ENCODE results near the gene KRT71. TPM values are rescaled to one million over a fixed set of nuclear protein-coding genes. Genes with fewer than 3 reads are reported as not detected.

The KRT71 gene
- total RNA-seq, 1 experiment from 2014 or later: not detected

GRCh38 chr12:52523824-52524223 is 29.1 kb downstream of the KRT71 start (continued):
- TF ChIP-seq ZBTB33 (IDR thresholded peaks at IDR 0.05; ENCODE audit: extremely low read depth, insufficient replicate concordance, low read length) (no peak), FOSL1 (IDR thresholded peaks at IDR 0.05; ENCODE audit: low read depth) (no peak), YY1 (IDR thresholded peaks at IDR 0.05; ENCODE audit: extremely low read depth, insufficient replicate concordance, low read depth, low read length) (no peak), SIN3A (IDR thresholded peaks at IDR 0.05; ENCODE audit: low read depth) (no peak), JUND (IDR thresholded peaks at IDR 0.05) (no peak)

DNA sequence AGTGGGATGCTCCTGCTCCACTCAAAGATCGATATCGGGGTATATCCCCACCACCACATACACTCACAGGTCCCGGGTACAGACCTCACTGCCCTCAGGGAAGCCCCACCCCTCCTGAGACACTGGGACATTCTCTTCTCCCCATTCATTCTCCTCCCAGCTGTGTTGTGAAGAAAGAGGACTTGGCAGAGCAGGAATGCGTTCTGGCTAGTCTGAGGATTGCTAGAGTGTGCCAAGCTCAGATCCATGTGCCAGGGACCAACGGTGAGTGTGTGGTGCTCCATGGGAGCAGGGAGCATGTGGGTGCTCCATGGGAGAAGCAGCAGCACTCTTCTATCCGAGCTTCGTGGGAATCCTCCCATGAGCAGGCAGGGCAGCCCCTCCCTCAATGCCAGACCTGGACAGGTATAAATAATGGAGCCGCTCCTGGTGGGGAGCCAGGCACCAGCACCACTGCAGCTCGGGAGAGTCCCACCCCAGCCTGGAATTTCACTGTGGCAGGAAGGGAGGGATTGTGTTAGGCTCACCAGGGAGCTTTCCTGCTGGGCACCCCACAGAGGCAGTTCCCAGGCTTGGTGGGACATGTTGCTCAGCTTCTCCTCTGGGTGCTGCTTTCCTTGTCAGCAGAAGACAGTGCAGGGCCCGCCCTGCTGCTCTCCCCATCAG is 30.5 kb downstream of the KRT71 start:
- peak overlapping the region; percentile 55 for H3K27ac ChIP-seq (ENCODE audit: low read depth, low read length)
- ChIA-PET RAD21 (ENCODE audit: low non-redundant PET in 1 of 2, low total read pairs in 2 of 2, uncharacterized antibody in 2 of 2, unreplicated experiment in 2 of 2) (no interaction called here), POLR2A (no interaction called here), CTCF (interaction anchor here (0.8 kb wide), 1 partner anchor 348 kb away, joined by 3 read pairs; no protein-coding TSS in a partner anchor)
- no peaks in the 10 kb centered on the region for H3K36me3 ChIP-seq (ENCODE audit: control insufficient read depth in 1 of 2, insufficient read depth in 2 of 2, low read length in 2 of 2)
- peak; percentile 75 for ATAC-seq
- H3K9me2 ChIP-seq (ENCODE audit: insufficient read depth): no peaks in the 10 kb centered on the region
- intact Hi-C loops (cut with micrococcal nuclease): no loop called here
- no peaks in the 10 kb centered on the region for H3K27me3 ChIP-seq (ENCODE audit: insufficient read depth, low read length)
- peak; percentile 27 for DNase-seq (ENCODE audit: low read depth, low spot score)
- peak overlapping the region; percentile 73 for H3K4me2 ChIP-seq (ENCODE audit: low read length)
- H3K4me3 ChIP-seq (replicated peaks in 1 of 2; ENCODE audit: low read depth in 1 of 2, low read length in 2 of 2): peak overlapping the region in 1 of 2 experiments; percentile 37; a peak in 1 of 4 replicates
- peak overlapping the region; percentile 43 for H3K9ac ChIP-seq (ENCODE audit: low read length)
- H3K9me3 ChIP-seq (ENCODE audit: control insufficient read depth in 1 of 2, insufficient read depth in 1 of 2, low read depth in 1 of 2, low read length in 2 of 2): no peaks in the 10 kb centered on the region
- TF ChIP-seq SP1 (IDR thresholded peaks at IDR 0.05; ENCODE audit: low read depth) (0 out of 2 replicates have a peak, but pooled peaks have one; percentile 20), EZH2phosphoT487 (IDR thresholded peaks at IDR 0.05; ENCODE audit: borderline replicate concordance) (no peak), ZBTB33 (IDR thresholded peaks at IDR 0.05; ENCODE audit: extremely low read depth, insufficient replicate concordance, low read length) (no peak), EGR1 (IDR thresholded peaks at IDR 0.05; ENCODE audit: low read depth) (no peak), POLR2A (IDR thresholded peaks at IDR 0.05; ENCODE audit: borderline replicate concordance, extremely low read depth, insufficient read depth, insufficient read length) (no peak), RAD21 (IDR thresholded peaks at IDR 0.05; ENCODE audit: low read depth) (no peak), ZFX (IDR thresholded peaks at IDR 0.05) (no peak)
- H3K4me1 ChIP-seq (ENCODE audit: control insufficient read depth in 1 of 2, insufficient read depth in 2 of 2, low read length in 2 of 2): peaks cover 34 to 60% of the 10 kb centered on the region in 2 experiments
- H4K20me1 ChIP-seq (ENCODE audit: insufficient read depth): no peaks in the 10 kb centered on the region
- H2AFZ ChIP-seq (ENCODE audit: low read depth, low read length, poor library complexity, severe bottlenecking): peak overlapping the region; percentile 96
- H3K79me2 ChIP-seq (ENCODE audit: insufficient read depth, low read length): no peaks in the 10 kb centered on the region
- no TSS peak for BruUV-seq (replicated peaks)
